VCaP (cell line): Measurements from ENCODE around the gene ZPBP2.

Source experiments
- H3K27ac ChIP-seq: fragments of 450-650 bp; 2 replicates; pipeline ENCODE4 v1.5.1; 2017
- CTCF ChIP-seq: fragments of 450-650 bp; conservative IDR thresholded peaks from 2 replicates; pipeline ENCODE4 v1.5.1; 2017; ENCODE audit warnings: mild to moderate bottlenecking, moderate library complexity

Gene ZPBP2

GRCh38 chr17:39919087-39919683, 51.2 kb downstream of the ZPBP2 start:
- no peak overlapping the region for H3K27ac ChIP-seq
- TF ChIP-seq CTCF = no peak

GRCh38 chr17:39920218-39921210, 52.5 kb downstream of the ZPBP2 start:
- H3K27ac ChIP-seq = no peak overlapping the region
- no peak for TF ChIP-seq CTCF

GRCh38 chr17:39921323-39921722, 53.3 kb downstream of the ZPBP2 start:
- no peak overlapping the region for H3K27ac ChIP-seq
- no peak for TF ChIP-seq CTCF

GRCh38 chr17:39922006-39922405, 54.0 kb downstream of the ZPBP2 start:
- no peak for TF ChIP-seq CTCF
- H3K27ac ChIP-seq = no peak overlapping the region

GRCh38 chr17:39923230-39923629, 55.2 kb downstream of the ZPBP2 start:
- H3K27ac ChIP-seq = no peak overlapping the region
- TF ChIP-seq CTCF = no peak

GRCh38 chr17:39923836-39924690, 56.1 kb downstream of the ZPBP2 start:
- H3K27ac ChIP-seq = peak overlapping the region; percentile 11; the same call in 1 of the 2 replicates
- no peak for TF ChIP-seq CTCF

- peak overlapping the region; percentile 11; the same call in 1 of the 2 replicates for H3K27ac ChIP-seq
- TF ChIP-seq CTCF = no peak
These were observed 56.7 kb downstream of the ZPBP2 start for GRCh38 chr17:39924691-39925055.
